Fibroblast of skin of back (primary cell): ENCODE results near the gene ELL2.
A peak's percentile ranks its signal among the peaks of the same experiment; 100 is the strongest.
"Not testable (repeated sequence)": the region's sequence is repeated elsewhere in the genome, so short reads cannot be mapped to it uniquely, and the experiment has no call there.

Source experiments
- DNase-seq: peaks from one replicate; pipeline ENCODE4 v3.0.0-alpha.2; 2013

ELL2 gene

DNA sequence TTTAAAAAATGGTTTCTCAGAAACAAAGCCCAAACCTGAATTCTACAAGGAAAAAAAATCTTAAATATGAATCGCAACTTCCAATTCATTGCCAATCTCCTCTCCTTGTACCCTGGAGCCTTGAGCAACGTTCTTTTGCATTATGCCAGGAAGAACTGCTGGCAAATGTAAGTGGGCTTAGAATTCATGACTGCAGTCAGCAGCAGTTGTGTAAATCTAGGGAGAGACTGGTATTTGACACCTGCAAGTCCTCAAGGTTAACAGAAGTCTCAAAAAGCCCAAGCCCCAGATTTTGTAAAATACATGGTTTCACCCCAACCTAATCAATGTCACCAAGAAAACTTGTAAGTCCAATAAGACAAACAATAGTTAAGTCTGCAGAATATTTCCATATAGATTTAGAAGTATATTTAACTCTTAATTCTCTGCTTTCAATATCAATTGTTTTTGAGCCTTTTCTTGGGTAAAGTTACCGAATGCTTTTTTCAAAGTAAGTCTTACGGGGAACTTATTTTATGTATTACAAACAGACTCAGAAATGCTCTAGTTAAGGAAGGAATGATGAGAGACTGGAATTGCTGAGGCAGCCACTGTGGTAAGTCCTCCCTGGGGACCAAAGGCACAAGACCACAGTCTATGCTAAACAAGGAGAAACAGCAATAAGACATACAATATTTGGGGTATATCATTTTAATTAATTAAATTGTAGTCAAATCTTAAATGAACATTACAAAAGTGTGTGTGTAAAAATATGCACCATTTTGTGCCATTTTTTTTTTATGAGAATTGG lies 31.3 kb downstream of the ELL2 start:
- peak; percentile 60 for DNase-seq

DNA sequence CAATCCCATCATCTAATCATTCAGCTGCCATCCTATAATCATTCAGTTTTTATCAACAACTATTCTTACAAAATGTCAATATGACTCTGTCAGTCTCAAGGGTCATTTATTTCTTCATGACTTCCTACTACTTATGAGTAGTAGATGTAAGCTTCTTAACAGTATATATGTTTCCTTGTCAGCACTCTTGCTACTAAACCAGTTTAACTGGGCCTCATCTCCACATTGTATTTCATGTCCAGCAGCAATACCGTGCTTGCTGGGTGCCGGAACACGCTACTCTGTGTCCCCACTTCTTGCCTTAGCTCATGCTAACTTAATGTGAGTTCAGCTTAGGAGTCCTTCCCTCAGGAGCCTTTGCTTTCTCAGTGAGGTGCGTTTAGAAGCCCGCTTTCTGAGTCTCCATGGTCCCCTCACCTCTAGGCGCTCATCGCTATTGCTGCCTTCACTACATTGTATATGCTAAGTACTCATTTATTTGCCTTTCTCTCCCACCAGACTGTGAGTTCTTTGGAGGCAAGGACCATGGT lies 32.9 kb downstream of the ELL2 start:
- no peak for DNase-seq

DNA sequence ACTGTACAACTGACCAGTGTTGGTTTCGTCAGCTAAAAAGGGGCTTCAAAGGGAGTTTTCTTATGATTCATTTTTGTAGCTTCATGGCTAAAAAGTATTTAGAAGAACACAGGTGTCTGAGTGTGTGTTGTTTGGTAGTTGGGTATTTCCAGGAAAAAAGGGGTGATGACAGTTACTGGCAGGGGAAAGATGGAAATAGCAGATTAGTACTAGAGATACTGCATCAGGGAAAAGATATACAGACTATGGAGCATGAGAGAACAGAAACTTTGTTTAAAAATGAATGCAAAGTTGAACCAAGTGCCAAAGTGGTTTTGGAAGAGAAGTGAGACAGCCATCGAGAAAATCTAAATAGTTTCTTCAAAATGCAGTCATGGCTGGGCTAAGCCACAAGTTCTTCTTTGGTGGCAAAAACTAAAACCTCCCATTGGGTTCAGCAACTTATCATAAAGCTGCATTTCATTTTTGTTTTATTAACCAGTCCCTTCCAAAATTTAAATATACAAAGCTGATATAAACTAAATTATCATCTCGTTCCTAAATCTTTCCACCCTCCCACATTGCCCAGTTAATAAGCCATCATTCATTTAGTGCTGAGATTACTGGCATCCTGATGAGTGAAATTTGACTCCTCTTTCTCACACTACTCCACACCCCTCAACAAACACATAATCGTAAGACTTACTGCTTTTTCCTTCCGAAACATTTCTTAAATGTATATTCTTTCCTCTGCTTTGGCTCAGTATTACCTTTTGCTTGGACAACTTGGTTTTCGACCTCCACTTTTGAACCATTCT lies 33.5 kb downstream of the ELL2 start:
- DNase-seq, result no peak

DNA sequence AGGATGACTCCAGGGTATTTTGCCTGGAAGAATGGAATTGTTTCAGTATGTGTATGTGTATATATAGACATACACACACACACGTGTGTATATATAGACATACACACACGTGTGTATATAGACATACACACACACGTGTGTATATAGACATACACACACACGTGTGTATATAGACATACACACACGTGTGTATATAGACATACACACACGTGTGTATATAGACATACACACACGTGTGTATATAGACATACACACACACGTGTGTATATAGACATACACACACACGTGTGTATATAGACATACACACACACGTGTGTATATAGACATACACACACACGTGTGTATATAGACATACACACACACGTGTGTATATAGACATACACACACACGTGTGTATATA lies 34.4 kb downstream of the ELL2 start:
- not testable (repeated sequence) for DNase-seq

DNA sequence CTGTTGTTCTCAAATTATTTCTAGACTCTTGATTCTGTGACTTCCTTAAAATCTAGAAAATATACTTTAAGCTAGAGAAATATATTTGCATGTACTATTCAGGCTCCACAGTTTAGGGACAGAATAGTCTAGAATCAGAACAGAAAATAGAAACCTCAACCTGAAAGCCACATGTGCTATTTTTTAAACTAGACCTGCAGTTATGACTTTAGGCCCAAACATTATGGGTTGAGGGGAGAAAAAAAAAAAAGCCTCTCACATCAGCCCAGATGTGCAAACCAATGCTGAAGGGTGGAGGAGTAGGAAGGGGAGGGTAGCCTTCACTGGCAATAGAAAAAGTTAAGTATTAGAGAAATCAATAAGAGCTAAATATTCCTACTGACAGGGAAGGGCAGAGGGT lies 35.7 kb downstream of the ELL2 start:
- DNase-seq, result no peak

DNA sequence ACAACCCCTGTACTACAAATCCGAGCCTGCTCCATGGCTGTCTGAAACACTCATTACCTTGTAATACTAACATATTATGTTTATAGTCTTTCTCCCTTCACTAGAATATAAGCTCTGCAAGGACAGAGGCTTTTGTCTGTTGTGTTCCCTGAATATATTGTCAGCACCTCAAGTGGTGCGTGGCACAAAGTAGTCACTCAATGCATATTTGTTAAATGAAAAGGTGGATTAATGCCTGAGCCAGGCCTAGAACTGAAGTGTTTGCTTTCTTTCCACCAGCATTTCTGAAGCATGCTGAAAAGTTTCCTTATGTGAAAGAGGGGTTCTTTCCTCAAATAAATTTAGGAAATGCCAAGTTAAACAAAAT lies 36.3 kb downstream of the ELL2 start:
- DNase-seq, result no peak

DNA sequence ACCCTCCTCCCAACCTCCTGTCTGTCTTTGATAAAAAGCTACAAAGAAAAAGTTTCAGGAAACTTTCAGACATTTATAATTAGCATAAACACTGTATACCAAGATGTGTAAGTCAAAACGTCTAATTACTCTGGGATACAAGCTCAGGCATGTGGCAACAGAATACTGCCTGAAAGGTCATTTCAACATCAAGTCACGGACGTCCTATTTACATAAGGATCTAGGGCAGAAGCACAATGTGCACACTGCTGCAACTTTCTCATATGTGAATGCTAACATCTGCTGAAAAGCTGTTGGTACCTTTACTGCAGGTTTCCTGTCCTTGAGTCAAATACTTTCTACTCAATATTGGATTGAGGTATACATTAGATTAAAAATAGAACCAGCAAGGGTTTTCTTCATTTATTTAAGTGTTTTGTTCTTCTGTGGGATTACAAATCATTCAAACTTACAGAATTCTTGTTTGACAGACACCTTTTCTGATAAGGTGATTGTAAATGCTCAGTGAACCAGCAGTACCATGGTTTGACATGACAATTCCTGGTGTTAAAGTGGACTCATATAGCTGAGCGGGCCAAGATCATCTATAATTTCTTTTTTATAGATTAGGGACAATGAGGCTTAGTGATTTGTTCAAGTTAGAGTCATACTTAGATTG lies 36.8 kb downstream of the ELL2 start:
- DNase-seq, result no peak

DNA sequence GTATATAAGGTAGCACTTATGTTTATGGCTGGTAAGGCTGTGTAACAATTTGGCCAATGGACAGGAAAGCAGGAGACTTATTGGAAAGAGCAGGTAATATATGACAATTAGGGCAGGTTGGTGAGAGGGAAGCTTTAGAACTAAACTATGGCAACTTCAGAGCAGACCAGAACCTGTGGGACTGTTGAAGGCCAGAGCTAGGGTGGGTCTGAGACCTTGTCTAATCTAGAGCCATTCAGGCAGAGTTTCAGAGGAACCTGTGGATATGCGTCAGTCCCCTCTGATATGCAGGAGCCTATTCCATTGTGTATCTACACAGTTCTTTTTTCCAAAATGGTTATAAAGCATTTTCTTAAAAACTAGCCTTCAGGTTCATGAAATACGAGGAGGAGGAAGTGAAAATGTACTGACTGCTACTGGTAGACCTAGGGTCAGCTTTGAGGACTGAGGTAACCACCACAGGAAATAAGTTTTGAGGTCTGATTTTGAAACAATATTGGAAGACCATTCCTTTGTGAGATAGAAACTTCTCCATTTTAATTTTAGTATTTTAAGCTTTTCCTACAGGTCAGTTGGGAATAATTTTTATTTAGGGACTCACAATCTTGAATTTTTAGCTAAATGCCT lies 37.6 kb downstream of the ELL2 start:
- no peak for DNase-seq

DNA sequence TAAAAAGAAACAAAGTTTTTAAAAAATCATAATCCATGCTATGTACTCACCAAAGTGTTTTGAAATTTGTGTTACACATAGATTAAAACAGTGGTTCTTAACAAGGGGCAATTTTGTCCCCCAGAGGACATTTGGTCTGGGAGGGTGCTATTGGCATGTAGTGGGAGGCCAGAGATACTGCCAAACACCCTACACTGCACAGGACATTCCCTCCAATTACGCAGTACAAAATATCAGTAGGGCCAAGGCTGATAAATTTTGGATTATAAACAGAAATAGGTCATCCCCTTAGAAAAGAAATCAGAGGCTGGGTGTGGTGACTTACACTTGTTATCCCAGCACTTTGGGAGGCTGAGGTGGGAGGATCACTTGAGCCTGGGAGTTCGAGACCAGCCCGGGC lies 38.9 kb downstream of the ELL2 start:
- DNase-seq, result no peak

DNA sequence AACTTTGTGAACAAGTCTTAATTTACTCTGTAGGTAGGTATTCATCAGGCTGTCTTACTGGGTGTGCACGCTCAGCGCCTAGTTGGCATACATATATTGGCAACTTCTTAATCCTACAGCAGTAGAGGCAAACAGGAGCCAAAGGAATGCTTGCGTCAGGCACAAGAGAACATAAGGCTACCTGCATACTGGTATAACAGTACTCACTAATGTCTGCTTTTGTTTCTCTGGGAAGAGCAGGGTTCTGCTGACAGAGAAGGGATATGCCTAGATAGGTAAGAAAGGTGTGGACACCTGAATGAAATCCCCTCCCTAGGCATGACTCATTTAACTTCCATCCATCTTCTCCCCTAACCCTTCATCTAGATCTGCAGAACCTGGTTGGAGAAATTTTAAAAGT lies 40.1 kb downstream of the ELL2 start:
- DNase-seq, result no peak

DNA sequence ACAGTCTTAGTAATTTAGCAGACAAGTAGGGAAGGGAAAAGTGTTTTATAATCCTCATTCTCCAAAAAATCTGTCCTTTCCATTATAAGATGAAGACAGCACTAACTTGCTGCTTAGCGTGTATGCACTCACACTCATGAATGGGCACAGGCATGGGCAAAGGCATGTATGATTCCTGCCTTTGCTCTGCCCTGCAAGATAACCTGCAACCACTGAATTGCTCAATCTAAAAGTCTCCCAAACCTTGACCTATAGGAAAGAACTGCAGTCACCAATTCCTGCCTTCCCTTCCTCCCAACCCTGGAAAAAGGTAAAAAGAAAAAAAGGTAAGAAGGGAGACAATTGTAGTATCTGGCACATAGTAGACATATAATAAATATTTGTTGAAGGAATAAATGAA lies 40.8 kb downstream of the ELL2 start:
- no peak for DNase-seq

DNA sequence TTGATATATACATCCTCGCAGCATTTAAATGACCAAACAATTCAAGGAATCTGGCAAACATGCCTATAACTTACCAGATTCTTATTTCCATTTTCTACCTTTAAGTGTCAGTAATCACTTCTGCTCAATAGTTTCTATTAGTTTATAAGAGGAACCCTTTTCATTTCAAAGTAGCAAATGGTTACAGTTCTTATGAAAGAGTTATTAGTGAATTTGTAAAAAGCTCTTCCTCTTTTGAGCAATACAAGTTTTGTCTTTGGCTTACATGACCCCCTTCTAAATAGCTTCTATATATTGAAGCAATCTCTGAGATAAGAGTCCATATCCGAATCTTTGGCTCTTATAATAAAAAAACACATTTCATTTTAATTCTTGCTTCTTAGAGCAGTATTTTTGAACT lies 42.0 kb downstream of the ELL2 start:
- DNase-seq, result no peak

DNA sequence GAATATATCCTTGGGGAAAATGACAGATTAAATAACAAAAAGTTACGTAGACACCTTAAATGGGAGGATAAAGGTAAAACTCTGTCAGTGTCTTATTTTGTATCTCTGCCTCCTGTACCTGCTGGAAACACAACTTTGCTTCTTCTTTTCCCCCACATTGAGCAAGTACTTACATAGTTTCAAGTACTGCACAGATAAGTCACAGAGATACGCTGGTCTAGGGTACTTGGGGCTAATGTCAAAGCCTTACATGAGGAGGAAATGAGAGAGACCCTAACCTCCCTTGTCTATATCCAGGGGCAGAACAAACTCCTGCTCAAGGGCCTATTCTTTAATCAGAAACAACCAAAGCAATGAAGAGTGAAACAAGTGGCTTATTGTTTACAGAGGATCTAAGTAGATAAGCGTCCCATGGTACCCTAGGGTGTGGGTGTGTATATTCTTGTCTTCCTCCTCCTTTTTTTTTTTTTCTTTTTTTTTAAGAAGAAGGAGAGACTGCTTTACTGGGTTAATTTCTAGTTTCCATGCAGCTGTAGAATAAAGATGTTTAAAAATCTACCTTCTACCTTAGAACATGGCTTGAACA lies 43.1 kb downstream of the ELL2 start:
- no peak for DNase-seq

DNA sequence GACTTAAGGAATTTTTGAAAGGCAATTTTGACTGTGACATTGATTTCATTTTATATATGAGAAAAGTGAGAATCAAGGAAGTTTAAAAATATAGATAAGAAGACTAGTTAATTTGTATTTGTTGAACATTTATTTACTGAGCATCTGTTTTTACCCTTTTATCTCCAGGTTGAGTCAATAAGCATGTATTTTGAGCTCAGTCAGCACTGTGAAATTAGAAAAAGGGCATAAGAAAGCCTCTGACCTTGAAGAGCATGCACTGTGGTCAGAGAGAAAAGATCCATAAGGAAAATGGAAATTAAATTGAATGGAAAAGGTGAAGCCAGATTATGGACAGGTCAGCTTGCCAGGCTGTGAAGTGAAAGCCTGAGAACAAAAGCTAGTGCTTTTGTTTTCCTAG lies 44.4 kb downstream of the ELL2 start:
- DNase-seq, result no peak

DNA sequence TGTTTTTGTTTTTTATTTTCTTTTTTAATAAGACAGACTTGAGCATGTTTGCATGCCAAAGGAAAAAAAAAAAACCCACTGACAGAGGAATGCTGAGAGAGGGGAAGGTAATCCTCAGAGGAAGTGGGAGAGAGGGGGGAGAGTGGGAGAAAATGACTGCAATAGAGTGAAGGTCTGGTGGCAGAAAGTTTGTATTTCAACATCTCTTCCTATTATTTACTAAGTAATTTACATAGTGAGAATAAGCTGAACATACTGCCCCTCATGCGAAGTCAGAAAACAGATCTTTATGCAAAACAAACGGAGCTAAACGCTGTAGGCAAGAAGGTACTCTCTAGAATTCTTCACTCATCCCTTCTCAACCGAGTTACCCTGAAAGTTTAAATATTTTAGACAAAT lies 45.0 kb downstream of the ELL2 start:
- no peak for DNase-seq

DNA sequence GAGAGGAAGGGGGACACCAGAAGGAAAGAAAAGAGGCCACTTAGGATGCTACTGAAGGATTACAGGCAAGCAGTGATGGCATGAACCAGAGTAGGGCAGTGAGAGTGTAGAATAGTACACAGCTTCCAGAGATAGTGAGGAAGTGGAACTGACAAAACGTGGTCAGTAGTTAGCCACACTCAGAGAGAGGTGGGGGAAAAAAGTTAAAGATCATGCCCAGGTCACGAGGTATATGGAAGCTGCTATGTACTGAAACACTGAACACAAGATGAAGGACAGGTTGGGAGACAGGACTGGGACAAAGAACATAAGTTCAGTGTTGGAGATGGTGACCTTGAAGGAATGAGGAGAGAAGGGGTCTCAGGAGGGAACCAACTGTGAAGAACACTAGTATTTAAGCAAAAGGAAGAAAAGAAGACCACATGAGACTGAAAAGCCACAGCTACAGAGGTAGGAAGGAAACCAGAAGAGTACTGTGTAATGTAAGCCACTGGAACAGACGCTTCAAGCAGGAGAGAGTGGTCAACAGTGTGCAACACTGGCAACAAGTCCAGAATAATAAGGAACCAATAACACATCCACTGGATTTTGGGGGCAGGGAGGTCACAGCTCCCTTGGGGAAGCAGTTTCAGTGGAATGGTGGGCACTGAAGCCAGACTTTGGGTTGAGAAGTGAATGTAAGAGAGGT lies 45.5 kb downstream of the ELL2 start:
- no peak for DNase-seq

DNA sequence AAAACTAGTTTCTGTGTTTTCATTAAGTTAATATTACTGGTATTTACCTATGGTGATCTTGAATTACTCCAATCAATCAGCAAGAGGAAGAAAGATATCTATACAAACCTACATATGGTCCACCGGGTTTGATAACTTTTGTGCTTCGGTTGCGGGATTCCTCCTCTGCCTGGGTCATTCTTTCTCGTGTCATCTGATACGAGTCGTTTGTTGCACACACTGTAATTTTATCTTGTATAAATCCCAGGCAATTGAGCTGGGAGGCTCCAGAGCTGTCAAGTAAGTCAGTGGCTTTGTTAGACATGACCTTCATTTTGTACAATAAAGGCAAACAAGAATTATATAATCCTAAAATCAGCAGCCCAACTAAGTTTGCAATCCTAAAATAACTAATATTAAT lies 48.0 kb downstream of the ELL2 start:
- no peak for DNase-seq

DNA sequence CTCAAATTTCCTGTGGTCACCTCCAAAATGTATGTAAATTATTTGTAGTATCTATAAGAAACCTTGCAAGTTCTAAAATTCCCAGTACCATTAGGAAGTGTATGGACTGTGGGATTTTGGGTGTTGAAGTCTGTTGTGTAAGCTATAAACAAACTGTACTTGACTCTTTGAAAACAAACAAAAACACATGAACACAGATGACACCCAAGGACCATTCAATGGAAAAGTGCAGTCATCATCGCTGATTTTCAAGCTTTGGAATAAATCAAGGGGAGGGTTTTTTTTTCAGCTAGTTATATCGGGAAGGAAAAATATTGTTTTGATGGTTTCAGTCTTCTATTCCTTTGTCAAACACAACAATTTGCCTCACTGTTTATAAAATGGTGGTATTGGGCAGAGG lies 49.6 kb downstream of the ELL2 start:
- no peak for DNase-seq

DNA sequence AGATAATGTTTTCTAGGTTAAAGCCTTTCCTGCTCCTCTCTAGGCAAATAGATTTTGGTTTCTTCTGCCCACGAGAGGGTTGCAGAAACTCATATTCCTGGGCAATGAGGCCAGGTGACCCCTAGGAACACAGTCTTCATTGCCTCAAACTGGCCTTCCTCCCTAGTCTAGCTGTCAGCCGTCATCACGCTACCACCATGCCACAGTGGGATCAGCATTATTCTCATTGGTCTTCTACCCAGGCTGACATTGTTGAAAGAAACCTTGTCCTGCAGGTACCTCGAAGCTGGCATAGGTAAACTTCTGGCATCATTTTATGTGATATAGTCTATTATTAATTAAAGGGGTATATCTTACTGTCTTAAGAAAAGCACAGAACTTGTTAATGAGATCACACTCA lies 51.1 kb downstream of the ELL2 start:
- no peak for DNase-seq

DNA sequence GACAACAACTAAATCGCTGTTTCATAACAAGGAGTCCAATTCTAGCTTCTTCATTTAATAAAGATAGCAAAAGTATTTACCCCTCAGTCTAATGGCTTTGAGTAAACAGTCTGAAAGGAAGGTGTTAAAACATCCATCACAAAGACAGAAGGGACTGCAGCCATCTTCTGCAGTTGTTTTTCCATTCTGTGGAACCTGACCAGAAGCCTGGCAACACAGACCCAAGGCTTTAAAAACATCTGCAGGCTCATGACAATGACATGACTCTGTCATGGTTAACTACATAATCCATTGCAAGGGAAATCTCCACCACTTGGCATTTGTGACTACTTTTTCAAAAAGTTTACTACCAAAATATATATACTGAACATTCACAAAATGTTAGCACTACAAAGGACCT lies 51.9 kb downstream of the ELL2 start:
- no peak for DNase-seq

DNA sequence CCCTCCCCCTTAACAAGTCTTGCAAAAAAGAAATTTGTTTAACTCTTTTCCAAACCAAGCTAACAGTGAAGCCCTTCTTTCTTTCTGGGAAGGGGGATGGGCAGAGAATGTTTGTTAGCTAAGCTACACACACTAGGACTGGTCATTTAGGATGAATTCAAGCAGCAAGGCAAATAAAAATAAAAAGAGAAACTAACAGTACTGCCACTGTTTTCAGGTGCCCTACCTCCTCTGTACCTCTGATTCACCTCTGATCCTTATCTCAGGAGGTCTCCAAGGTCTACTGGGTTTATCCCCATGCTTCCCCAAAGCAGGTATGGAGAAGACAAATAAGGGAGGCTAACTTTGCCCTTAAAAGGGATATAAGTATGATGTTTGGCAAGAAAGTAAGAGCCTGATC lies 52.9 kb downstream of the ELL2 start:
- no peak for DNase-seq
